Activated T-cell treated with anti-CD3 and anti-CD28 coated beads, Interleukin-2, amount 50 U/mL, for 72 hours (primary cell): ENCODE measurements around the gene MACROH2A2. TPM values are rescaled to one million over a fixed set of nuclear protein-coding genes. Genes with fewer than 3 reads are reported as not detected.
A peak's percentile ranks its signal among the peaks of the same experiment; 100 is the strongest.
"Not testable (repeated sequence)": the region's sequence is repeated elsewhere in the genome, so short reads cannot be mapped to it uniquely, and the experiment has no call there.

Source experiments
- ATAC-seq, 2 donors: fragments of 150-1000 bp; cut with Tn5 transposase; replicated peaks in 1 of 2; 2 replicates each; pipeline ENCODE4 v1.10.0; 2021; ENCODE audit warnings: moderate library complexity in 2 of 2, mild to moderate bottlenecking in 1 of 2
- DNase-seq, 2 donors: peaks; one replicate each; pipeline ENCODE4 v3.0.0; 2021 to 2022; ENCODE audit warnings: mixed read lengths in 1 of 2
- H3K27ac Mint-ChIP-seq: one replicate; pipeline ENCODE4 v1.8.0; 2022; ENCODE audit warnings: mild to moderate bottlenecking, moderate library complexity, mixed read lengths
- H3K27me3 Mint-ChIP-seq: one replicate; pipeline ENCODE4 v1.8.0; 2022; ENCODE audit warnings: low read depth, mixed read lengths
- H3K36me3 Mint-ChIP-seq, 2 donors: one replicate each; pipeline ENCODE4 v1.8.0; 2022; ENCODE audit warnings: mixed read lengths in 2 of 2, mild to moderate bottlenecking in 1 of 2; ENCODE audit not compliant: insufficient read depth in 2 of 2
- H3K4me1 Mint-ChIP-seq: one replicate; pipeline ENCODE4 v1.8.0; 2022; ENCODE audit warnings: low read depth, mixed read lengths
- H3K4me3 Mint-ChIP-seq, 2 donors: one replicate each; pipeline ENCODE4 v1.8.0; 2022; ENCODE audit warnings: mild to moderate bottlenecking in 2 of 2, mixed read lengths in 2 of 2, moderate library complexity in 2 of 2
- H3K9me3 Mint-ChIP-seq, 2 donors: one replicate each; pipeline ENCODE4 v1.8.0; 2022; ENCODE audit warnings: mixed read lengths in 2 of 2
- total RNA-seq, 2 donors: library from RNA; stranded (reverse); gene quantifications; one replicate each; pipeline ENCODE4 v1.2.3, GENCODE V29; 2022

MACROH2A2 gene
- total RNA-seq, 2 donors from 2014 or later: 6.2 to 8.4 TPM

- Mint-ChIP-seq H3K4me1 (peaks cover 7% of the 10 kb centered on the region), H3K9me3 (no peaks in the 10 kb centered on the region), H3K27me3 (no peaks in the 10 kb centered on the region), H3K27ac (no peak overlapping the region), H3K4me3 (no peak overlapping the region), H3K36me3 (peaks cover 0 to 2% of the 10 kb centered on the region in 2 donors)
- peak; percentile 68 to 85 for ATAC-seq
- peak; percentile 59 to 67 for DNase-seq
Measured at GRCh38 chr10:70115948-70116682, 63.5 kb downstream of the MACROH2A2 start.

GRCh38 chr10:70117646-70118045, 65.0 kb downstream of the MACROH2A2 start:
- DNase-seq (no peak), ATAC-seq (no peak)
- Mint-ChIP-seq H3K4me1 (peaks cover 7% of the 10 kb centered on the region), H3K36me3 (peaks cover 0 to 2% of the 10 kb centered on the region in 2 donors), H3K27ac (no peak overlapping the region), H3K4me3 (no peak overlapping the region), H3K9me3 (no peaks in the 10 kb centered on the region), H3K27me3 (no peaks in the 10 kb centered on the region)

GRCh38 chr10:70118196-70118595, 65.5 kb downstream of the MACROH2A2 start:
- ATAC-seq (no peak), DNase-seq (no peak)
- H3K36me3 Mint-ChIP-seq: peaks cover 0 to 2% of the 10 kb centered on the region in 2 donors
- H3K27me3 Mint-ChIP-seq: no peaks in the 10 kb centered on the region
- H3K4me3 Mint-ChIP-seq: no peak overlapping the region
- peaks cover 7% of the 10 kb centered on the region for H3K4me1 Mint-ChIP-seq
- H3K27ac Mint-ChIP-seq: no peak overlapping the region
- H3K9me3 Mint-ChIP-seq: no peaks in the 10 kb centered on the region

- Mint-ChIP-seq H3K4me3 (no peak overlapping the region), H3K36me3 (no peaks in the 10 kb centered on the region), H3K4me1 (peaks cover 7% of the 10 kb centered on the region), H3K9me3 (no peaks in the 10 kb centered on the region), H3K27me3 (no peaks in the 10 kb centered on the region), H3K27ac (no peak overlapping the region)
- ATAC-seq (no peak), DNase-seq (no peak)
Measured at GRCh38 chr10:70119197-70119596, 66.6 kb downstream of the MACROH2A2 start.

GRCh38 chr10:70119623-70120022, 67.0 kb downstream of the MACROH2A2 start:
- Mint-ChIP-seq H3K27me3 (no peaks in the 10 kb centered on the region), H3K4me1 (peaks cover 7% of the 10 kb centered on the region), H3K9me3 (no peaks in the 10 kb centered on the region), H3K27ac (no peak overlapping the region), H3K4me3 (no peak overlapping the region), H3K36me3 (no peaks in the 10 kb centered on the region)
- DNase-seq (no peak), ATAC-seq (no peak)

- DNase-seq (no peak), ATAC-seq (no peak)
- Mint-ChIP-seq H3K27me3 (no peaks in the 10 kb centered on the region), H3K4me3 (no peak overlapping the region), H3K36me3 (no peaks in the 10 kb centered on the region), H3K9me3 (no peaks in the 10 kb centered on the region), H3K4me1 (peaks cover 7% of the 10 kb centered on the region), H3K27ac (no peak overlapping the region)
Measured at GRCh38 chr10:70120417-70120816, 67.8 kb downstream of the MACROH2A2 start.

GRCh38 chr10:70121281-70121949, 68.8 kb downstream of the MACROH2A2 start:
- Mint-ChIP-seq H3K4me1 (peaks cover 2% of the 10 kb centered on the region), H3K9me3 (no peaks in the 10 kb centered on the region), H3K36me3 (no peaks in the 10 kb centered on the region), H3K4me3 (no peak overlapping the region), H3K27me3 (no peaks in the 10 kb centered on the region), H3K27ac (no peak overlapping the region)
- DNase-seq: no peak
- no peak for ATAC-seq

GRCh38 chr10:70122742-70123141, 70.1 kb downstream of the MACROH2A2 start:
- Mint-ChIP-seq H3K27ac (no peak overlapping the region), H3K4me3 (no peak overlapping the region), H3K27me3 (no peaks in the 10 kb centered on the region), H3K9me3 (no peaks in the 10 kb centered on the region), H3K4me1 (no peaks in the 10 kb centered on the region), H3K36me3 (no peaks in the 10 kb centered on the region)
- DNase-seq (no peak), ATAC-seq (no peak)

- H3K27ac Mint-ChIP-seq, H3K27me3 Mint-ChIP-seq, H3K4me1 Mint-ChIP-seq, DNase-seq, ATAC-seq, H3K4me3 Mint-ChIP-seq, H3K36me3 Mint-ChIP-seq, H3K9me3 Mint-ChIP-seq: not testable (repeated sequence)
Measured at GRCh38 chr10:70123166-70123565, 70.5 kb downstream of the MACROH2A2 start.

GRCh38 chr10:70123817-70124216, 71.2 kb downstream of the MACROH2A2 start:
- Mint-ChIP-seq H3K4me1 (no peaks in the 10 kb centered on the region), H3K36me3 (no peaks in the 10 kb centered on the region), H3K27ac (no peak overlapping the region), H3K4me3 (no peak overlapping the region), H3K9me3 (no peaks in the 10 kb centered on the region), H3K27me3 (no peaks in the 10 kb centered on the region)
- DNase-seq: no peak
- ATAC-seq: no peak

GRCh38 chr10:70124415-70124814, 71.8 kb downstream of the MACROH2A2 start:
- no peaks in the 10 kb centered on the region for H3K27me3 Mint-ChIP-seq
- ATAC-seq: no peak
- no peaks in the 10 kb centered on the region for H3K9me3 Mint-ChIP-seq
- no peaks in the 10 kb centered on the region for H3K4me1 Mint-ChIP-seq
- no peaks in the 10 kb centered on the region for H3K36me3 Mint-ChIP-seq
- DNase-seq: no peak
- H3K4me3 Mint-ChIP-seq: no peak overlapping the region
- no peak overlapping the region for H3K27ac Mint-ChIP-seq

- H3K9me3 Mint-ChIP-seq: no peaks in the 10 kb centered on the region
- H3K4me3 Mint-ChIP-seq: no peak overlapping the region
- no peaks in the 10 kb centered on the region for H3K4me1 Mint-ChIP-seq
- DNase-seq: no peak
- no peak overlapping the region for H3K27ac Mint-ChIP-seq
- H3K36me3 Mint-ChIP-seq: no peaks in the 10 kb centered on the region
- no peak for ATAC-seq
- no peaks in the 10 kb centered on the region for H3K27me3 Mint-ChIP-seq
Measured at GRCh38 chr10:70124918-70125317, 72.3 kb downstream of the MACROH2A2 start.

- Mint-ChIP-seq H3K27me3 (no peaks in the 10 kb centered on the region), H3K36me3 (no peaks in the 10 kb centered on the region), H3K27ac (no peak overlapping the region), H3K4me1 (no peaks in the 10 kb centered on the region), H3K9me3 (no peaks in the 10 kb centered on the region), H3K4me3 (no peak overlapping the region)
- DNase-seq: no peak
- no peak for ATAC-seq
Measured at GRCh38 chr10:70125918-70126552, 73.4 kb downstream of the MACROH2A2 start.
